NCI-H1105 treated with DMSO at 0.1 percent for 48 hours (cell line): Measurements from ENCODE around the gene CCT6A.
"Not testable (repeated sequence)": the region's sequence is repeated elsewhere in the genome, so short reads cannot be mapped to it uniquely, and the experiment has no call there.

Experiments used
- DNase-seq: peaks from one replicate; lab custom pipeline; 2025; lab: John Stamatoyannopoulos, UW

The CCT6A gene

DNA sequence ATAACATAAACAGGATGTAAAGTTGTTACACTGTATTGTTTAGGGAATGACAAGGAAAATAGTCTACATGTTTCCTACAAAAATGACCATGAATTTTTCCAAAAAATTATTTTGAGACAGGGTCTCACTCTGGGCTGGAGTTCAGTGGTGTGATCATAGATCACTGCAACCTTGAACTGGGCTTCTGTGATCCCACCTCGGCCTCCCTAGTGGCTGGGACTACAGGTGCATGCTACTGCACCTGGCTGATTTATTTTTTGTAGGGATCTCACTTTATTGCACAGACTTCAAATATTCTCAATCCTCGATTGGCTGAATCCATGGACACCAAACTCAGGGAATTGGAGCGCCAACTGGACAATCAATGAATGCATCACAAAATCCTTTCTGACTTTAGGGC is 48.1 kb downstream of the CCT6A start:
- DNase-seq = no peak

- DNase-seq = not testable (repeated sequence)
These were observed 52.6 kb downstream of the CCT6A start for GRCh38 chr7:56104138-56104537.

- no peak for DNase-seq
These were observed 53.9 kb downstream of the CCT6A start for GRCh38 chr7:56105508-56105907.

- peak; percentile 99 for DNase-seq
These were observed 54.8 kb downstream of the CCT6A start, which contains the start of gene CHCHD2 for GRCh38 chr7:56106108-56107073. TSS of gene CHCHD2 (minus strand) at chr7:56106476. CDS start at chr7:56106413, 63 bp downstream.

DNA sequence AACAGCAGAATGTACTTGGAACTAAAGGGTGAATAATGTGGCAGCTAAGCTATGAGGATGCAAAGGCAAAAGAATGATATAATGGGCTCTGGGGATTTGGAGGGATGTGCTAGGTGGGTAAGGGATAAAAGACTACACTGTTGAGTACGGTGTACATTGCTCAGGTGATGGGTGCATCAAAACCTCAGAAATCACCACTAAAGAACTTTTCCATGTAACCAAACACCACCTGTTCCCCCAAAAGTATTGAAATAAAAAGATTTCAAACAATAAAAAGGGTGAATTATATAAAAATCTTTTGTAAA is 56.3 kb downstream of the CCT6A start:
- no peak for DNase-seq

DNA sequence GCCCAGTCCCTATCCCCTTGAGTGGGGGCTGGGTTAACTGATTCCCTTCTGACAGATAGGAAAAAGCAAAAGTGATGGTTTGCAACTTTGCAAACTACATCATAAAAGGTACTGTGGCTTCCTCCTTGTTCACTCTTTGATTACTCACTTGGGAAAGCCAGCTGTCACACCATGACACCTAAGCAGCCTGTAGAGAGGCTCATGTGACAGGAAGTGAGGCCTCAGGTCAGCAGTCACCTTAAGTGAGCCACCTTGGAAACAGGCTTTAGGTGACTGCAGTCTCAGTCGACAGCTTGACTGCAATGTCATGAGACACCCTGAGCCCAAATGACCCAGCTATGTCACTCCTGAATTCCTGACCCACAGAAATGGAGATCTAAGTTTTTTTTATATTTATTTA is 59.0 kb downstream of the CCT6A start:
- no peak for DNase-seq

DNA sequence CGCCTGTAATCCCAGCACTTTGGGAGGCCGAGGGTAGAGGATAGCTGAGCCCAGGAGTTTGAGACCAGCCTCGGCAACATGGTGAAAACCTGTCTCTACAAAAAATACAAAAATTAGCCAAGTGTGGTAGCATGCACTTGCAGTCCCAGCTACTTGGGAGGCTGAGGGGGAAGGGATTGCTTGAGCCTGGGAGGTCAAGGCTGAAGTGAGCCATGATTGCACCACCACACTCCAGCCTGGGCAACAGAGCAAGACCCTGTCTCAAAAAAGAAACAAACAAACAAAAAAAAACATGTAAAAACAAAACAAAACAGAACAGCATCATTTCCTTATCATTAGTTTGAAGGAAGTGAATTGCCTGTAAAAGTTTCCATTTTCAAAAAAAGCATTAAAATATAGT is 60.7 kb downstream of the CCT6A start:
- DNase-seq = not testable (repeated sequence)
